H1 (cell line): ENCODE data around the gene PI4KB. TPM values are rescaled to one million over a fixed set of nuclear protein-coding genes. Genes with fewer than 3 reads are reported as not detected.

Experiments used
- CBX8 ChIP-seq: fragments of 300-800, 300-1000 bp; sonication (generic); IDR thresholded peaks from 2 replicates; pipeline ENCODE4 v1.7.1; 2016; ENCODE audit warnings: low read depth, low read length, borderline replicate concordance
- EZH2 ChIP-seq: fragments of 200-600 bp; sonication (generic); IDR thresholded peaks from 2 replicates; pipeline ENCODE4 v1.7.1; 2012; ENCODE audit warnings: low read depth, mild to moderate bottlenecking, moderate library complexity, low read length, inconsistent platforms; ENCODE audit not compliant: severe bottlenecking
- SIN3A ChIP-seq, 2 experiments: IDR thresholded peaks in 1 of 2; conservative IDR thresholded peaks in 1 of 2; 2 replicates each; pipeline ENCODE4 v1.6.1; 2011 to 2012; ENCODE audit warnings: low read length in 2 of 2, improper control_type of control experiment in 1 of 2, low read depth in 1 of 2, mild to moderate bottlenecking in 1 of 2
- polyA plus RNA-seq, 7 experiments: library from polyadenylated mRNA; depleted of rRNA in 3 of 7; stranded (reverse) in 5 of 7; unstranded in 2 of 7; fragments of >200 nt in 5 of 7; fragments of 200-250 nt in 2 of 7; gene quantifications; 1 replicate in 5 of 7; 2 replicates in 1 of 7; 4 replicates in 1 of 7; pipeline versions ENCODE4 v1.2.1 to v1.2.3, GENCODE V29; 2011 to 2013; ENCODE audit warnings: missing spikeins in 2 of 7, mixed read lengths in 2 of 7
- total RNA-seq: library from RNA; stranded (reverse); fragmentation: NEBNext Ultra II Directional; extraction: Animal tissue kit (Norgen Biotek cat#: 25700); gene quantifications from 2 replicates; pipeline ENCODE4 v1.2.1, GENCODE V29; 2021

Gene PI4KB
- total and polyA plus RNA-seq, 2 of the 8 experiments (the other 6 are each of a cell fraction or from before 2014, with no cell fraction given), result 30.1 to 37.1 TPM

DNA sequence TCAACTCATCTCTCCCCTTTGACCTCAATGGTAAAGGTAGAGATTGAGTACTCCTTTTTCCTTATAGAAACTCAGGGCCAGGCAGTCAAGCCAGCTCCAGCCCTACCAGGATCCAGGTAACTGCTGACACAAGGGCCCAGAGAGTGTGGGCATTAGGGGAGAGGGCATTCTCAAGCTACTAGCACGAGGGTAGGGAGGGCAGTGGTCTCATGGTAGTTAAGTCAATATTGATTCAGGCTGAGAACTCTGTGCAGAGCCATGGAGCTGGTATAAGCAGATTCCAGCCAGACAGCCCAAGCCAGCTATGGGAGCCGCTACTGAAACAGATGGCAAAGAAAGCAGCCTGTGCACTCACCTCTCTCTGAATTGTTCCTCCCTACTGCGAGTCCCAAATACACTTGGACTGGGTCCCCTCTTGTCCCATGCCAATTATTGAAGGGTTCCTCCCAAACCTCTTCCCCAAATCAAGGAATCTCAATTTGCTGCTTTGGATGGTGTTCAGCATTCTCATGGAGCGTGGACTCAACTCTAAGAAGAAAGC, 2.8 kb downstream of the PI4KB start (continued):
- TF ChIP-seq SIN3A (conservative IDR thresholded peaks at IDR 0.05 in 1 of 2, IDR thresholded peaks at IDR 0.05 in 1 of 2; ENCODE audit: low read depth in 1 of 2, low read length in 2 of 2) (no peak), CBX8 (no peak), EZH2 (no peak)
- TF ChIP-seq, all 59 proteins: peak for 0
